ENCODE data around the gene KIF9.
"Not testable (repeated sequence)": the region's sequence is repeated elsewhere in the genome, so short reads cannot be mapped to it uniquely, and the experiment has no call there.

Gene KIF9

DNA sequence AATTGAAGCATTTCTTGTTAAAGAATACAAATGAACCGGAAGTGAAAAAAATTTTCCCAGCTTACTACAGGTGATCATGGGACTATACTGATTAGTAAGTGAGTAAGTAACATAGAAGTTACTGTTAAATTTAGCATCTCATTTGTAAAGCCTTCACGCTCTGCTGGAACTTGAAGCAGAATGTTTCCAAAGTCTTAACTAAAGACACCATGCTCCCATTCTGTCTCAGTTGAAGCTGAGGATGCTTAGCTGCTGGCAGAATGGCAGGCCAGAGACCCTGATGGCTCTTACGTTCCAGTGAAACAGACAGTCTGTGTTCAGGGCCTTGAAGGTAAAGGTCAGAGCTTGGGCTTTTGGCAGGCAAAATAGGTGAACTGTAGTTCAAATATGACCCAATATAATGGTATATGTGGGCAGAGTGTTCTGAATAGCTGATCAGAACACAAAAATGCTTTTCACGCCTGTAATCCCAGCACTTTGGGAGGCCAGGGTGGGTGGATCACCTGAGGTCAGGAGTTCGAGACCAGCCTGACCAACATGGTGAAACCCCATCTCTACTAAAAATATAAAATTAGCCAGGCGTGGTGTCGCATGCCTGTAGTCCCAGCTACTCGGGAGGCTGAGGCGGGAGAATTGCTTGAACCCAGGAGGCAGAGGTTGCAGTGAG is 9.3 kb upstream of the KIF9 start:
- DNase-seq: not testable (repeated sequence)

DNA sequence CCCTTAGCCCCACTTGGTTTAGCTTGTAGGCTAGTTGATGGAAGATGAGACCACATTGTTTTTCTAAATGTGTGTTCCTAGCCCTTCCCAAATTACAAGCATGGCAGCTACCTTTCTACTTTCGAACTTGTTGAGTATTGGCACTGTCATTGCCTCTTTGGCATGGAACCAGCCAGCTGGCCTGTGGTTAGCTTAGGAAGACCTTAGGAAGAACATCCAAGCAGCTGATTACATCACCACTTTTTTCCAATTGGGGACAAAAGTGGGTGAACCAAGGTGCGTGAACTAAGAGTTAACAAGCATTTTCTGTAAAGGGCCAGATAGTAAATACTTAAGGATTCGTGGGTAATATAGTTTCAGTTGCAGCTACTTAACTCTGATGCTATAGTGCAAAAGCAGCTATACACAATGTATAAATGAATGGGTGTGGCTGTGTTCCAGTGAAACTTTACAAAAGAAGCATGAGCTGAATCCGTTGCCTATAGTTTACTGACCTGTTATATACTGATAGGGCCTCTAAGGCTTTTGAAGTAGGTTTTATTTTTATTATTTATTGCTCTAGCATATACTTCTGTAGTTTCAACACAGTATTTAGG is 8.7 kb upstream of the KIF9 start:
- DNase-seq: no peak

DNA sequence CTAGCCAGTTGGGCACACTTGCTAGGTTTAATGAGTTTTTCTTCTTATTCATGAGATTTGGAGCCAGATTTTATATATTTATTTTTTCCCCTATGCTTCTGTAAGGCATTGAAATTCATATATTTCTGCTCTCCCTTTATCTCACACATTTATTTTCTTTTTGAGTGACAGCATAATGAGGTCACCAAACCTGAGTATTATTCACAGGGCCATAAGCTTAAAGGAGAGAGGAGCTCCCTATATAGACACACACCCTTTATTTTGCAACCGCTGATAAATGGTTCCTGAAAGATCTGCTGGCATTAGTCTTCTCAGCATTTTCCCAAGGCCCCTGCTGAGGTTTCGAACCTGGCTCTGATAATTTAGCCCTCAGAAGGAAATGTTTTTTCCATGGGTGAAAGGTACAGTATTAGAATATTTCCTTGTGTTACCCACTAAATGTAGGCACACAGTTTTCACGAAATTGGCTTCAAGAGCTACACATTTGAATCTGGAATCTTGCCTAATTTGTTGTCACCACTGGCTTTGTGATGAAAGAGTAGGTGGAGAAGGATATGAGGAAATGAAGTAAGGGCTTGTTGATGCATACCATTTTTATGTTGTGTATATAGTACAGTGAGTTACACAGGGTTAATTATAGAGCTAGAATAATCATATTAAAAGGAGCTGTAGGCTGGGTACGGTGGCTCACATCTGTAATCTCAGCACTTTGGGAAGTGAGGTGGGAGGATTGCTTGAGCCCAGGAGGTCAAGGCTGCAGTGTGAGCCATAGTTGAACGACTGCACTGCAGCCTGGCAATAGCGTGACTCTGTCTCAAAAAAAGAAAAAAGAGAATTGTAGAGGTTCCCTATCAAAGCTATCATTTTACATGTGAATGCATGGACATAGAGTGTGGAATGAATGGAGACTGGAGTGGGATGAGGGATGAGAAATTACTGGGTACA is 6.6 kb upstream of the KIF9 start:
- DNase-seq: no peak

DNA sequence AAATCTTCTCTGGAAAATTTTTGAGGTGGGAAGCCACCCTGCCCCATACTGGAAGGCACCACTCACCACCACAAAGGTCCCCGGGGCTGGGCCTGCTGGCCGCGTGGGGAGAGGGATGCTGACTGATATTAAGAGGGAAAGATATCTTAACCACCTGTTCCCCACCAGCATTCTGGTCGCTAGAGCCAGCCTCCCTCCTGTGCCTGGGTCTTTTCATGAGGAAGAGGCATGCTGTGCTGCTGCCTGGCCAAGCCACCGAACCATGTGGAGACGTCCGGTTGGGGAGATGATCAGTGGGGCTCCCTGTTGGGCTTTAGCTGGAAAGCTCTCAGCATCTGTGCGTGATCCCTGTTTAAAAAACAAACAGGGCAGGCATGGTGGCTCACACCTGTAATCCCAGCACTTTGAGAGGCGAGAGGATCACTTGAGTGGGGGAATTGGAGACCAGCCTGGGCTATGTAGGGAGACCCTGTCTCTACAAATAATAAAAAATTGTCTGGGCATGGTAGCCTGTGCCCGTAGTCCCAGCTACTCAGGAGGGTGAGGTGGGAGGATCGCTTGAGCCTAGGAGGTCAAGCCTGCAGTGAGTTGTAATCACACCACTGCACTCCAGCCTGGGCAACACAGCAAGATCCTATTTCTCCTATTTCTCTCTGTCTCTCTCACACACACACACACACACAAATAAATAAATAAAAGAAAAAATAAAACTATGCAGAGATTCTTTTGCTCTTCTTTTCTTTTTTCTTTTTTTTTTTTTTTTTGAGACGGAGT is 1.2 kb upstream of the KIF9 start:
- DNase-seq: peak; percentile 4

DNA sequence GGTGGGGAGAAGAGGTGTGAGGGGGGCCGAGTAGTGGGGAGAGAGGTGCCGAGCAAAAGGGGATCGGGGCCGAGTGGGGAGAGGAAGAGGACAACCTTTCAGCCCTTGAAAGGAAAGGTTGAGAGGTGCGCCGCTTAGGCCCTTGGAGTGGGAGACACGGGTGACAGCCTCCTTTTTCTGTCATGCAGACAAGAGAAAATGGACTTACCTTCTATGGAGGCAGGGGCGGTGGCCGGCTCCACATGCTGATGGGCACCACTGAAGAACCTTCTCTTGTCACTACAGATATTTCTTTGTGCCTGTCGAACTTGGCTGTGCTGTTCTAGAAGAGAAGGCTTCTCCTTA is 566 bp upstream of the KIF9 start:
- DNase-seq: no peak

DNA sequence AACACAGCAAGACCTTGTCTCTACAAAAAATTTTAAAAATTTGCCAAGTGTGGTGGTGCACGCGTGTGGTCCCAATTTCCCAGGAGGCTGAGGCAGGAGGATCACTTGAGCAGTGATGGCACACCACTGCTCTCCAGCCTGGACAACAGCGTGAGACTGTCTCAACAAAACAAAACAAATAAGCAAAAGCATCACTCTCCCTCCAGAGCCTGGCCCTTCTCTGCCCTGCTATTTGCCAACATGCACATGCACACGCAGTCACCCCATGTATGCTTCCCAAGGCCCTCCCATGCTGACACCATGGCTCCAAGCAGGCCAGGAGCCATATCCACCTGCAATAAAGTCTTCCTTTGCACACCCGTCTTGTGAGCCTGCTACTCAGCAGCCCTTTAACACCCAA is 2.1 kb downstream of the KIF9 start:
- DNase-seq: no peak

DNA sequence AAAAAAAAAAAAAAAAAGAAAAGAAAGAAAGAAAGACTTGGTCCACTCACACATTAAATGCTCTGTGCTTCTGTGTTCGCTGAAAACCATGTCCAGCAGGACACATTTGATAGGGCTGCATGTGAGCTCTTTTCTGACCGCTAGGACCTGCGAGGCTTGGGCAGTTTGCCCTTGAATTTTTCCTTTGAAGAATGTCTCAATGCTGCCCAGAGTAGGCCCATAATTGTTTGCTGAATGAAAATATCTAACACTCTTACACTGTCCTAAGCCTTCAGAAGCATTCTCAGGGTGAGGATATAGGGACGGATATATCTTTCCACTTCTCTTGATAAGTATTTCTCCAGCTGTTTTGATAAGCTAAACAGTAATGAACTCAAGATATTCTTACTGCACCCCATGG is 6.0 kb downstream of the KIF9 start:
- no peak for DNase-seq

DNA sequence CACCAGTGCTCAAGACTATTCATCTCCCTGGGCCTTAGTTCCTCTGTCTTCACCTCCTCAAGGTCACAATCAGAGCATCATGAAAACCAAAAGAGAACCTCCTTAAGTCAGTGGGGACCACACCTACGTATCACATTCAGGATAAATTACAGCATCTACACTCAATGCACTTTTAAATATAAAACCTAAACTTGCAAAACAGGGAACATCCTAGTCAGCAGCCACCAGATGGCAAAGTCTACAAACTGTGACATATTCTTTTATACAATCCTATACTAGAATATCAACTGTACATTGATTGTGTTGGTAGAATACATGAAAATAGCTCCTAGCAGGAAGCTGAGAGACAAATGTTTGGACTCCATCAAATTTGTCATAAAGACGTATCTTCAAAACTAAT is 7.9 kb downstream of the KIF9 start:
- DNase-seq: no peak

DNA sequence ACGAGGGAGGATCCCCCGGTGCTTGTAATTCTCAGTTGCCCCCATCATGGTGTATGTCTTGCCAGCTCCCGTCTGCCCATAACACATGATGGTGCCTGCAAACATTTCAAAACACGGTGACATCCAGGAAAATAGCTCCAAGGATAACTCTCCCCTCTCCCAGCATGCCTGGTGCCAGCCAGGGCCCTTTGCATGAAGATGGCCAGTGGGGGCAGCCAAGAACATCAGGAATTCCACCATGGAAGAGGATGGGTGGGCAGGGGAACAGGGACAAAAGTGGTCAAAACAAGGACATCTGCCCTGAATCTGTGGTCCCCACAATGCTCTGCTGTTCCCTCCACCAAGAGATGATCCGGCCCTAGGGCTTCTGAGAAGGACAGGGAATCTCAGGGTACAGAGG is 9.0 kb downstream of the KIF9 start:
- no peak for DNase-seq

DNA sequence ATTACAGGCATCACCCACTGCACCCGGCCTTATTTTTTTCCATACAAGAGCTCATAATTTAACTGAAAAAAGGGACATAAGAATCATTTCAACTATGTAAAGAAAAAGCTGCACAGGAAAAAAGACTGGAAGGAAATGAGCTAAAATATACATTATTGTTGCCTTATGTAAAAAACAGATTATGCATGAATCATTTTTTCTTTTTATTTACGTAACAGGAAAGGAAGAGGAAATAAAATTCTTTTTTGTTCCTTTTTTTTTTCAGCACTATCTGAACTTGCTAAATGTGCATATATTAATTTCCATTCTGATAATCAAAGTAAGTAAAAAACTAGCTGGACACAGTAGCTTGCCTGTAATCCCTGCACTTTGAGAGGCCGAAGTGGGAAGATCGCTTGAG is 12.1 kb downstream of the KIF9 start:
- DNase-seq: no peak

DNA sequence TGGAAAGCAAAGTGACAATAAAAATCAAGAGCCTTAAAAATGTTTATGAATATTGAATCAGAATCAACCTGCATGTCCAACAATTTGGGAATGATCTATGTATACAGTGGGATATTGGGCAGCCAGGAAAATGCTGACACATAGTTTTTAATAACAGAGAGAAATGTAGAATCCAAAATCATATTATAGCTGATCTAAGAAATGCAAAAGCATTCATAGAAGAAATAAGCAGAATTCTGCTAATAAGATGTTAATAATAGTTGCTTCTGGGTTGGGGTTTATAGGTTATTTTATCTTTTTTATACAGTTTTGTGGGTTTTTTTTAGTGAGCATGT is 15.1 kb downstream of the KIF9 start:
- no peak for DNase-seq

DNA sequence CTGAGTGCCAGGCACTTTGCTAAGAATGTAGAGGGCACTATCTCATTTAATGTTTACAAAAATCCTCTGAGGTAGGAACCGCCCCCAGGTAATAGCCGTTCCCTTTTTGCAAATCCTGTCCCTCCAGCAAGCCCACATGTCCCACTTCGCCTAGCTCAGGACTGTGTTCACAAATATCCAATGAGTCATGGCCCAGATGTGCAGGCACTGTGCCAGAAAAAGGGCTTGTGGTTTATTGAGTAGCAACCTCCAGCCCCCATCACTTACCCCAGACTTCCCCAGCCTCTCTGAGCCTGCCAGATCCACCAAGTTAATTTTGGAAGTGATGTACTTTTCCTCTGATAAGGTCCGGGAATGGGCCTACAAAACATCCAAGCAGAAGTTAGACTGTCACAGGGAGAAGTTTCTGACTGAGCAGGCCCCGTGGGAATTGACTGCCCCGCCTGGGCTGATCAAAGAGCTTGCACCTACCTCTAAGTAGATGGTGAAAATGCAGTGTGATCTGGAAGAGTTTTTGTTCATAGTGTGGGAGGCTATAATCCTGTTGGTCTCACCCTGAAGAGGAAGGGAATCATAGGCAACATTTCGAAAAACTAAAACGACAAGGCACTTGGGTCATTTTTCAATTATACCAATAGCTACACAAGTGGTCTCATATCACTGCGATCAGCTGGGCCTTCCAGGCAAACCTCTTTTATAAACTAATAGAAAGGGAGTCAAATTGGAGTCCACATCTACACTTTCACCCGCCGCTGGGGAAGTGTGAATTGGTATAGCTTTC is 15.7 kb downstream of the KIF9 start:
- DNase-seq: no peak

DNA sequence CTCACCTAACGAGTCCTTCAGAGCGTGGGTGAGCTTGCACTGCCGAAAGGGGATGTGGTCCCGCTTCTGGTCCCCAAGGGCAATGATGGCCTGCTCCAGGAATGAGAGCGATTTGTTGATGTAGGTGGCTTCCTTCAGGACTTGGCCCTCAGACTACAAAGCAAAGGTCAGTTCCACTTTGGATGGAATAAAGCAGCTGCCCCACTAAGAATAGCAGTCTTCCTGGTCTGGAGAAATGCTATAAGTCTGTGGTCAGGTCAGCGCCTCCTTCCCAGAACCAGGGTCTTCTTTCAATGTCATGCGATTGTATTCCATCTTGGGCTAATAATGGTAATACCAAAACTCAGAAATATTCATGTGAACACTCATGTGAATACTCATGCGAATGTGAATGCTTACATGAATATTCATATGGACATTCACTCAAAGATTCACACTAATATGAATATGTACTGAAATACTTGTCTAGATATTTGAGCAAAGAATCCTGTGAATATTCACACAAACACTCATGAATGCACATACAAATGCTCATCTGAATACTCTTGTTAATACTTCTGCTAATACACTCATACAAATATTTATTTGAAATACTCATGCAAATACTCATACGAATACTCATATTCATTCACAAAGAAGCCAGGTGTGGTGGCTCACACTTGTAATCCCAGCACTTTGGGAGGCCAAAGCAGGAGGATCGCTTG is 16.7 kb downstream of the KIF9 start:
- no peak for DNase-seq

DNA sequence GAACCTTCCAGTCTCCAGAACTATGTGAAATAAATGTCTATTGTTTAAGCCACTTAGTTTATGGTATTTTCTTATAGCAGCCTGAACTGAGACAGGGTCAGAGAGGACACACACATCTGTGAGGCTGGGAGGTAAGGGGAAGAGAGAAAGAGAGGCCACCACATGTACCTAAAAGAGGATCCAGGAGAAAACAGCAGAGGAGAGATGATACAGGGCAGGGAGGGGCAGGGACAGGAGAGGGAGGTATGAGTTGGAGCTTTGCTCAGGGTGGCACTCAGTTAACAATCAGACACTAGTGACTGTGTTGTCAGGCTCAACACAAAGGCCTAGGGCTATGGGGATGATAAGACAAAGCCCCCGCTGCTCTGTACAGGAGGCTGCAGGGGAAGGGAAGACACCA is 17.6 kb downstream of the KIF9 start:
- no peak for DNase-seq

DNA sequence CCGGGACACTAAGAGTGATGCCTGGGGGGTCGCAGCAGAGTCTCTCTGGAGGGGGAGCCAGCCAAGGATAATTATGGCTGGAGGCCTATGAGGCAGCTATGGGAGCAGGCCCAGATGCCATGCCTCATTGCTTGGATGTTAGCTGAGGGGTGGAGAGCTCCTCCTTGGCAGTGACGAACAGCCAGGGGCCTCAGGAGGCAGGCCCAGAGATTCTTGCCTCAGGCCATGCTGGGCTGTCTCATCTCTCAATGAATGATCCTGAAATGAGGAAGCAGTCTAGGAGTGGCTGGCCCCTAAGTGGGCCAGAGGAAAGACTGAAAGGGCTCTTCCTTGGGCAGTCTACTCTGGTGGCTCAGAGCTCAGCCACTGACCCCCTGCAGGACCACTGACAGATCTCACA is 21.3 kb downstream of the KIF9 start:
- no peak for DNase-seq

DNA sequence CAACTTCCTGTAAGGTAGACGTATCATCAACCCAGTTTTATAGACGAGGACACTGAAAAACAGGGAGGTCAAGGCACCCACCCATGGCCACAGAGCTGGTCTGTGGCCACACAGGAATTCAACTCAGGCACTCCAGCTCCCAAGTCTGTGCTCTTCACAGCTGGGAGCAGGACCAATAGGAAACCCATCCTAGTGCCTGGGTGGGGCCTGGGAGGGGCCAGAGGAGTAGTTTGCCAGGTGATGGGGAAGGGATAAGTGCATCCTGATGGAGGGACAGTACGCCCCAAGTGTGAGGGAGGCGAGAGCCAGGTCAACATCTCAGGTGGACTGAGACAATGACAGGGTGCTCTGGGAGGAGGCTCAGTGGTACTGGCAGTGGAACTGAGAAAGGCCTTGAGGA is 22.0 kb downstream of the KIF9 start:
- DNase-seq: no peak

DNA sequence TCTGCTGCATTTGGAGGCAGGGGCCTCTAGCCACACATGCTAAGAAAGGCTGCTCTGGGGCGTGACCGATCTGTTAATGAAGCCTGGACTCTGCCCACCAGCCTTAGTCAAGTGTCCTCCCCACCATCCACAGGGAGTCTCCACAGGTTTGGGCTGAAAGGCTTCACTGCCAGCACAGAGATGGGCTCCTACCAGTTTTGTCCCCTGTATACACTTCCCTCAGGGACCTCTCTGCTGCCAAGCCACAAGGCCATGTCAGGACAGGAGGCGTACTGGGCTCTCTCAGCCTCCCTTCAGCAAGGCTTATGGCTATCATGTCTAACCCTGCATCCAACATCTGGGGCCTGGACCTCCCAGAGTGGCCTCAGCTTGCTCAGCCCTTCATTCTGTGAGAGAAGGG is 23.5 kb downstream of the KIF9 start:
- DNase-seq: no peak

DNA sequence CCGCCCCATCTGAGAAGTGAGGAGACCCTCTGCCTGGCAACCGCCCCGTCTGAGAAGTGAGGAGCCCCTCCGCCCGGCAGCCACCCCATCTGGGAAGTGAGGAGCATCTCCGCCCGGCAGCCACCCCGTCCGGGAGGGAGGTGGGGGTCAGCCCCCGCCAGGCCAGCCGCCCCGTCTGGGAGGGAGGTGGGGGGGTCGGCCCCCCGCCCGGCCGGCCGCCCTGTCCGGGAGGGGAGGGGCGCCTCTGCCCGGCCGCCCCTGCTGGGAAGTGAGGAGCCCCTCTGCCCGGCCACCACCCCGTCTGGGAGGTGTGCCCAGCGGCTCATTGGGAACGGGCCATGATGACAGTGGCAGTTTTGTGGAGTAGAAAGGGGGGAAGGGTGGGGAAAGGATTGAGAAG is 26.3 kb downstream of the KIF9 start:
- not testable (repeated sequence) for DNase-seq

DNA sequence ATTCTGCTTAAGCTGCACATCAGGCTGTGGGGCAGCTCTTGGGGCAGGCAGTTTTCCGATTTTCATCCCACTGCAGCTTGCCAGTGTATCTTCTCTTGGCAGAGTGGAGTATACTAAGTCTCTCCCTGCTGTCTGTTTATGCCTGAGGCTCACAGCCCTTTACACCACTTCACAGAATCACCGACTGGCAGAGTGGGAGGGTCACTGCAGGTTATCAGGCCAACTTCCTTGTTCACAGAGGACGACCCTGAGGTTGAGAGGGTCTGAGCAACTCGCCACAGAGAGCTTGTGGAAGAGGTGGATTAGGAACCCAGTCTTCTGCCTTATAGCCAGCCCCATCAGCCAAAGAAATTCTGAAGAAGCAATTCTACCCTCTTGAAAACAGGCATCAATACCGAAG is 30.9 kb downstream of the KIF9 start:
- no peak for DNase-seq

DNA sequence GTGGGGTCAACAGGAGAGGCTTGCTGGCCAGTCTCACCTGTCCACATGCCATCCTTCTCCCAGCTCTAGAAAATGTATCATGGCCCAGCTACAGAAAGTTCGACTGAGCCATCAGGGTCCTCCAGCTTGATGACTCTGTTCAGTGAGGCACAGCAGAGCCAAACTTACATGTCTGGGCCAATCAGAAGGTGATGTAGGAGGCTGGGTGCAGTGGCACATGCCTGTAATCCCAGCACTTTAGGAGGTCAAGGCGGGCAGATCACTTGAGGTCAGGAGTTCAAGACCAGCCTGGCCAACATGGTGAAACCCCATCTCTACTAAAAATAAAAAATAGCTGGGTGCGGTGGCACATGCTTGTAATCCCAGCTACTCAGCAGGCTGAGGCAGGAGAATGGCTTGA is 31.5 kb downstream of the KIF9 start:
- DNase-seq: not testable (repeated sequence)

DNA sequence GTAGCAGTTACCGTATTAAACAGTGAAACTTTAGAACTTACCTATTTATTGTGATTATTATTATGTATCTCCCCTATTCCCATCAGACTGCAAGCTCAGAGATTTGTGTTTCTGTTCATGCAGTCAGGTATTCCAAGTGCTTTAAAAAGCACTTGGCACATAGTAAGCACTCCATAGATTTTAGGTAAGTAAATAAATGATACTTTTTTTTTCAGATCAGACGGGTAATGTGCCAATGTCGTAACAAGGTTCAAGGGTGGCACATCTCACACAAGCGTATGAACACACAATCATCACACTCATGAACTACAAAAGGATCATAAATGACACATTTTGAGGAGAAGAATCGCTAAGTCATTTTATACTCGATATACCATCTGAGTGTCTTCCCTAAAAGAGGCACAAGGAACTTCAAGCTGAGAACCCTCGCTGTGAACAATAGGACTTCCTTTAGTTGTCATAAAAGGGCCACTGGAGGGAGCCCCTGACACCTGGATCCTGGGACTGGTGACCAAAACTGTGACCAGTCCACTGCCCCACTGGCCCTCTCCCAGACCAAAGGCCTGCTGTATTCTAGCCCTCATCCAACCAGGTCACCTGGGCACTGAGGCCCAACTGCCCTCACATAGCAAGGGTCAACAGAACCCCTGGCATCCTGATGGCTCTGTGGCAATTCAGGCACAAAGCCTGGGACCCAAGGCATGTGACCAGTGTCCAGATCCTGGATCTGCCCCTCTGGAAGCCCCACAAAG is 32.1 kb downstream of the KIF9 start:
- DNase-seq: no peak

All from central memory CD4-positive, alpha-beta T cell (primary cell).